Measurements from ENCODE around the gene SH3PXD2B.

SH3PXD2B gene

GRCh38 chr5:172454358-172455086 is at the start of gene SH3PXD2B:
Gene SH3PXD2B, minus strand, starts transcription at chr5:172454525. Its CDS starts 173 bp downstream, at chr5:172454352.
- no peak for DNase-seq

GRCh38 chr5:172502969-172503368 is 48.6 kb upstream of the SH3PXD2B start:
- DNase-seq: no peak

DNA sequence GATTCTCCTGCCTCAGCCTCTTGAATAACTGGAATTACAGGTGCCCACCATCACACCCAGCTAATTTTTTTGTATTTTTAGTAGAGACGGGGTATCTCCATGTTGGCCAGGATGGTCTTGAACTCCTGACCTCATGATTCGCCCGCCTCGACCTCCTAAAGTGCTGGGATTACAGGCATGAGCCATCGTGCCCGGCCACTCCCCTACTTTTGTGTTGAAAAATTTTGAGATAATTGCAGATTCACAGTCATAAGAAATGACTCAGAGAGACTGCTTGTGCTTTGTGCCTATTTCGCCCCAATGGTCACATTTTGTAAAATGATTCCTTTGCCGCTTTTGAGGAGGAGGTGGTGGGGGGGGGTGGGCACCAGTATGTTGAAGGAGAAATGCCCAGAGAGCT is 48.1 kb upstream of the SH3PXD2B start:
- no peak for DNase-seq

DNA sequence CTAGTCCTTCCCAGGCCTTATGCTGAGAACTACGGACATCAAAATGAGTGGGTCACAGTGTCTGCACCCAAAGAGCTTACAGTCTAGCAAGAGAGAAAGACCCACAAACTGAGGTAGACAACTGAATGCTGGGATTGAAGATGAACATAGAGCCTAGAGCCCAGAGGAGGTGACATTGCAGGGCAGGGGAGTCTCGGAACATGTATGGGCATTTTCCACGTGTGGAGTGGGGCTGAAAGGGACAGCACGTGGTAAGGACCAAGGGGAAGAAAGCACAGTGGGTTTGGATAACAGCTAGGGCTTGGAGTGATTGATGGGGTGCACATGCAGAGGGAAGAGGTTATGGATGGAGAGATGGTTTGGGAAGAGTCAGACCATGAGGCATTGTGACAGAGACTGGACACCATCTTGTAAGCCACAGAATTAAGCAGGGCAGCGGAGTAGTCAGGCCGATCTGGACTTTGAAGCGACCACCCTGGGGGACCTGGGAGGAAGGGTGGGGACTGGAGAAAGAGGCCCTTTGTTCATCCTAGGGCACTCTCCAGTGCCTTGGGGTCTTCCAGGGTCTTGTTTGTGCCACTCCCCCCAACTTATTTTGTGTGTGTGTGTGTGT is 47.5 kb upstream of the SH3PXD2B start:
- no peak for DNase-seq

- DNase-seq: no peak
Measured at GRCh38 chr5:172499287-172499686, 45.0 kb upstream of the SH3PXD2B start.

DNA sequence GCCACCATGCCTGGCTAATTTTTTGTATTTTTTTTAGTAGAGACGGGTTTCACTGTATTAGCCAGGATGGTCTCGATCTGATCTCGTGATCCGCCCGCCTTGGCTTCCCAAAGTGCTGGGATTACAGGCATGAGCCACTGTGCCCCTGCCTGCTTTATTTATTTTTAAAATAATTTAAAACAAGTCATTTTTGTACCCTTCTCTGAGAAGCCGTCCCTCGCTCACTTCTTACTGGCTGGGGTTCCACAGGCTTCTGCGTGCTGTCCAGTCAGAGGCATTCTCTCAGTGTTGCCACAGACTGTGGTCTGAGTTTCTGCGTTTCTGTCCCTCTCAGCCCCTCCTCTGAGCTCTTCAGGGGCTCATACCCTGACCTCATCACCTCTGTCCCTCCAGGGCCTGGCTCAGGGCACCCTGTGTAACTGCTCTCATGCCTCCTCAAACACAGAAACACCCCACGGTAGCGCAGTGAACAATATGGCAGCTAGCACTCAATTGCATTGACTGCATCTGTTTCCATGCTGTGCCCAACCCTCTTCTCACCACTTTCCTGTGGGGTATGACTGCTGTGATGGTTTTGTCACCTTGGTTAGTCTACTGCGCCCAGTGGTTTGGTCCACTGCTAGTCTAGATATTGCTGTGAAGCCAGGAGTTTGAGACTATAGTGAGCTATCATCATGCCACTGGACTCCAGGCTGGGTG is 44.3 kb upstream of the SH3PXD2B start:
- DNase-seq: no peak

DNA sequence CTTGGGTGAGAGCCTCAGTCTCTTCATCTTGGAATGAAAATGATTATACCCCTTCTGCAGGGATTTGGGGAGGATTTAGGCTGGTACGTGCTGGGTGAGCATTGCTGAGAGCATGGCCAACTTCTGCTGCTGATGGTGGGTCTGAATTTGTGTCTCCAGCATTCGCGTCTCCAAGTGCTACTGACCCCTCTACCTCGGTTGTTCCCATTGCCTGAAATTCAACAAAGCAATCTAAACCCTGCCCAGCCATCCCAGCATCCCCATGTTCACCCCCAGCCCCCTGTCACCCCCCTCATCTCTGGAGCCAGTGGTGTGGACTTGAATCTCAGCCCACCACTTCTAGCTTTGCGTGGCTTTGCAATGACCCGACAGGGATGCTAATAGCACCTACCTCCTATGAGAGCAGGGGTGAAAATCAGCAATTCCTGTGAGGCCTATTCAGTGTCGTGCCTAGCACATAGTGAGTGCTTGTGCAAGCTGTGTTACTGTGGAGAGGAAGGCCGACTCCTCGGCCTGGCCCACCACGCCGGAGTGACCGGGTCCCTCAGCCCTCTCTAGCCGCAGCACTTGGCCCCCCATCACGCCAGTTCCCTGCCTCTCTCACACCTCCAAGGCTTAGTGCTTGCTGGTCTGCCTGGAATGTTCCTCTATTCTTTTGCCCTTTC is 43.4 kb upstream of the SH3PXD2B start:
- no peak for DNase-seq

GRCh38 chr5:172496671-172497371 is 42.5 kb upstream of the SH3PXD2B start:
- no peak for DNase-seq

DNA sequence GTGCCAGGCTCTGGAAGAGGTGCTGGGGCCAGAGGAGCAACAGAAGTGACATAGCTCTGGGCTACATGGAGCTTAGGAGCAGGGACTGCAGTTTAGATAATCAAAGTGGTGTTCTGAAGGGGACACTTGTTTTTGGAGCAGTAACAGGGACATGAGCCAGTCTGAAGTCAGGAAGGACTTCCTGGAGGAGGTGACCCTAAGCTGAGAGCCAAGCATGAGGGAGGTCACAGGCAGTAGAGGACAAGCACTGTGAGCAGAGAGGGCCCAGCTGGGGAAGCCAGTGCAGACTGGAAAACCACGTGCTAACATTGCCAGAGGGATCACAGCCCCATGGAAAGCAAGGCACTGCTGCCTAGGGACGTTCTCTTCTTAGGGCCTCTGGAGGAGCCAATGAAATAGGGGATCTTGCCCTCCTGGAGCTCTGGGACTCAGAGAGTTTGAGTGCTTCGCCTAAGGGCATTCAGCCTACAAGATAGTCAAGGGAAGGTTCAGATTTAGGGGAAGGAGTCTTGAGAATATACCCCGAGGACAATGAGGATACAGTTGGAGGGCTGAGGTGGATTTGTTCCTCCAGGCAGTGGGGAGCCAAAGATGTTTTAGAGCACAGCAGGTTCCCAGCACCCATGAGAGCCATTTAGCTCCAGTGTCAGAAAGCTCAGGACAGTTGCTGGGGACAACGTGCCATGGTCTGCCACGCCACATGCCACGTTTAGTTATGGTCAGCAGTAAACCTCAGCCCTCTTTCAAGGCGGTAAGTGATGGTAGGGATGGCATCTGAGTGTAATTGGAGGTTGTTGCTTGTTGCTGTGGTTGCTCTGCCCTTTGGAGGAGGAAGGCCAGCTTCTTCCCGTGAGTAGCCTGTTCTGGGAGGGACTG is 40.5 kb upstream of the SH3PXD2B start:
- DNase-seq: no peak

DNA sequence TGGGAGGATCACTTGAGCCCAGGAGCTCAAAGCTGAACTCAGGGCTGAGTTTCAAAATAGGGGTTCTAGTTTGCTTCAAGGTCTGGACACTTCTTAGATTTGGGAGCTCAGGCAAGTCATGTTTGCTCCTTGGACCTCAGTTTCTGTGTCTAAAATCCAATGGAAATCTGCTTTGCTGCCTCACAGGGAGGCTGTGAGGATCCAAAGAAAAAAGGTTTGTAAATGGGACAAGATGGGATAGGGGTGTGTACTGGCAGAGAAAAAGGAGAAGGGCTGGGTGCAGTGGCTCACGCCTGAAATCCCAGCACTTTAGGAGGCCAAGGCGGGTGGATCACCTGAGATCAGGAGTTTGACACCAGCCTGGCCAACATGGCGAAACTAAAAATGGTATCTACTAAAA is 39.6 kb upstream of the SH3PXD2B start:
- no peak for DNase-seq

DNA sequence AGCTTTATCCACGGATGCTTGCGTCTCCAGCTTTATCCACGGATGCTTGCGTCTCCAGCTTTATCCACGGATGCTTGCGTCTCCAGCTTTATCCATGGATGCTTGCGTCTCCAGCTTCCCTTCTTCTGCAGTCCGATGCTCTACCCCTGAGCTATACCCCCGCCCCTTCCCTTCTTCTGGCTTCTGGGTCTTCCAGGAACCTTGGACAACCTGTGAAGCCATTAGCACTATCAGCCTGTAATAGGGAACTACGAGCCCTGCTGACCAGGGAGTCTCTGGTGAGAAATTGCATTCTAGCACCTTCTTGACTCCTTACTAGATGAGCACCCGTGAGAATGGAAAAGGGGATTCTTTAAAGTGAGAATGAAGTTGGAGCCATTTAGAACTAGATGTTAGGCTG is 39.1 kb upstream of the SH3PXD2B start:
- DNase-seq: no peak

GRCh38 chr5:172493002-172493401 is 38.7 kb upstream of the SH3PXD2B start:
- DNase-seq: no peak

DNA sequence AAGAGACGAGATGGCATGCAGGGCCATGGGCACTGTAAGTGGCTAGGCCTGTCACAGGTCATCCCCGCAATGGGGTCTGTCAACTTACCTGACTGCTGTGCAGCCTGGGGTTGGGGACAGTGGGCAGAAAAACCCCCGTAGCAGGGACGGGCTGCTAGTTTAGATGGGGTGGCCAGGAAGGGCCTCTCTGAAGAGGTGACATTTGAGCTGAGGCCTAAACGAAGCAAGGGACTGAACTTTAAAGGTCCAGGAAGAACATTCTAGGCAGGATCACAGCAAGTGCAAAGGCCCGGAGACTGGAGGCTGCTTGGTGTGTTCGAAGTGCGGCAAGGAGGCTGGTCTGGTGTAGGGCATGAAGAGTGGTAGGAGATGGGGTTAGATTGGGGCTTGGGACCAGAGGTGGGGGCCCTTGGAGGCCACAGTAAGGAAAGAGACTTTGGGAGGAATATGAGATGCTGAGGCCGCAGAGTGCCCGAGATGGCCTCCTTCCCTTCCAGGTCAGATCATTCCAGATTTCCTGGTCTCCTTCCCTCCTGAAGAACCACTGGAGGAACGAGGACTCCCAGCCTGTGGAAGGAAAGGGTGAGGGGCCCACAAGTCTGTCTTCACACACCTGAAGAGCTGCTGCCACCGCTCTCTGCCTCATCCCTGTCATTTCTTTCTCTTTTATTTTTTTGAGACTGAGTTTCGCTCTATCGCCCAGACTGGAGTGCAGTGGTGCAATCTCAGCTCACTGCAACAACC is 37.9 kb upstream of the SH3PXD2B start:
- no peak for DNase-seq

- DNase-seq: no peak
Measured at GRCh38 chr5:172491481-172491880, 37.2 kb upstream of the SH3PXD2B start.

DNA sequence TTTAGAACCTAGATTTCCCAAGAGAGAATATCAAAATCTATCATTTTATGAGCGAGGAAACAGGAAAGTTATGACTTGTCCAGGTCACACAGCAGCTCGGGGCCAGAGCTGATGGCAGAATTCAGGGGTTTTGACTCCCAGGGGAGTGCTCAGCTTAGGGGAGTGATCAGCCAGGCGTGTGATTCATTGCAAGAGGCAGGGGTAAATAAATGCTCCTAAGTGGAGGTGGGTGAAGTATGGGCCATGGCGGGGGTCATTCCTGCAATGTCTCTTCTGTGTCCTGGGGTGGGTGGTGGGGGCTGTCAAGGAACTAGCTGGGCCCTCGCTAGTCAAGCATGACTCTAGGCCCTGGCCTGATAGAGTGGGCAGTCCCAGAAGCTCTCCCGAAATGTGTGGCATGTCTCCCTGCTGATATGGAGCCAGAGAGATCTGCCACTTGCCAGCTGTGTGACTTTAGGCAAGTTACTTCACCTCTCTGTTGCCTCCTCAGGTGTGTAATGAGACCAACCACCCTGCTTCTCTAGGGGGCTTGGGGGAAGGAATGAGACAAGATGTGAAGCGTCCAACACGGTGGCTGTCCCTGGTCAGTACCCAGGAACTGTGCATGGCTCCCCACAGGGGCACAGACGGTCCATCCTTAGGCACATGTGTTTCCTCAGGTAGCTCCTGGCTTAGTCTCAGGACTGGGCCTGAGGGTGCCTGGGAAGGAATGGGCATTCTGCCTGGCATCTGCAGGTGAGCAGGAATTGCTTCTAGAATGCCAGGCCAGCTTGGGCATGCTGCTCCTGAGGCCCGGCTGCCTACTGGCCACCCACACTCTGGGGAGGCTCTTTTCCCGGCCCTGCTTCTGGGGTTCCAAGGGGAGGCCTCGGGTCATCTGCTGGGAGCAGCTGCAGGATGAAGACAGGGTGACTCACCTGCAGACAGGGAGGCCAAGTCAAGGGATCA is 36.5 kb upstream of the SH3PXD2B start:
- no peak for DNase-seq

DNA sequence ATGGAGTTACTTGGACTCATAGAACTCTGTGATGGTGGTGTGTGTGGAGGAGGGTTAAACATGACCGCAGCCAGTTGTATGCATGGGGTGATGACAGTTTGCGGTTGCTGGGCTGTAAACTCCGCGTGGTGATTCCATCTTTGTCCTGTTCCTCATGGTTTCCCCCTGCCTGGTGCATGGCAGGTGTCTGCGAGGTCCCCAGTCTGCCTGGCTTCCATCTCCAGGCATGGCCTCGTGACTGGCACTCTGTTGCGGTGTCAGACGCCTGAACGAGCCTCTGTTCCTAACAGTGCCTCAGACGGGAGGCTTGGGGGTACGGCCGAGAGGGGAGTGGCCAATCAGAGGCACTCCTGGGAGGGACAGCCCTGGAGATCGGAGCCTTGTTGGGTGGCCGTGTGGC is 33.9 kb upstream of the SH3PXD2B start:
- no peak for DNase-seq

- DNase-seq: no peak
Measured at GRCh38 chr5:172487671-172488070, 33.3 kb upstream of the SH3PXD2B start.

DNA sequence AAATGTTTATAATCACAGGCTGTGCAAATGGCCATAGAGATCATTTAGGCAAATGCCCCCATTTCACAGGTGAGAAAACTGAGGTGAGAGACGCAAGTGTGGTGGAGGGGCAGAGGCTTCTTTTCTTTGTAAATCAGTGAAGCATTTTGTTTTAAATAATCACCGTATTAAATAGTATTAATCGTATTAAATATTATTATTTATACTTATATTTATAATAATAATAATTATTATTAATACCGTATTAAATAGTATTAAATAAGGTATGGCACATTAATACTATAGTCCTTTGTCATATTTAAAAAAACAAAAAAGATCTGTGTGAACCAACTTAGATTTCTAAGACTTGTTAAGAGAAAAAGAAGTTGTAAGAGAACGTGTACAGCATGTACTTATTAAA is 32.6 kb upstream of the SH3PXD2B start:
- no peak for DNase-seq

DNA sequence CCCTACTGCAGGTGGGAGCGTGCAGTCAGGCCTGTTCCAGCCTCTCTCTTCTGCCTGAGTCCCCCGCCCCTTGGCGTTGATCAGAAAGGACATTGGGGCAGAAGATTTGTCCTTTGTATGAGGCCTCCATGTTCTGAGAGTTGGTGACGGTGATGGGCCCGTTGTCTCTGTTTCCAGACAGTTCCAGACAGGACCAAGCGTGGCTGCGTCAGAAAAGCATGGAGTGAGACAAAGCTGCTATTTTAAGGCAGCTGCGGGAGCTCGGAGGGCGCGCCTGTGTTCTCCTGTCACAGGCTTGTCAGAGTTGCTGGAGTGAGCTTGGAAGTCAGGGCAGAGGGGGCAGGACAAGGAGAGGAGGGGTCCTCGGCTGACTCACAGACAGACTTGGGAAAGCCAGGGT is 32.1 kb upstream of the SH3PXD2B start:
- no peak for DNase-seq
